Measurements from ENCODE around the gene SMAD6. TPM values are rescaled to one million over a fixed set of nuclear protein-coding genes. Genes with fewer than 3 reads are reported as not detected.
"Not testable (repeated sequence)": the region's sequence is repeated elsewhere in the genome, so short reads cannot be mapped to it uniquely, and the experiment has no call there.

Gene SMAD6
- total RNA-seq, 3 donors from 2014 or later, result 0.05 to 0.25 (median 0.08) TPM

DNA sequence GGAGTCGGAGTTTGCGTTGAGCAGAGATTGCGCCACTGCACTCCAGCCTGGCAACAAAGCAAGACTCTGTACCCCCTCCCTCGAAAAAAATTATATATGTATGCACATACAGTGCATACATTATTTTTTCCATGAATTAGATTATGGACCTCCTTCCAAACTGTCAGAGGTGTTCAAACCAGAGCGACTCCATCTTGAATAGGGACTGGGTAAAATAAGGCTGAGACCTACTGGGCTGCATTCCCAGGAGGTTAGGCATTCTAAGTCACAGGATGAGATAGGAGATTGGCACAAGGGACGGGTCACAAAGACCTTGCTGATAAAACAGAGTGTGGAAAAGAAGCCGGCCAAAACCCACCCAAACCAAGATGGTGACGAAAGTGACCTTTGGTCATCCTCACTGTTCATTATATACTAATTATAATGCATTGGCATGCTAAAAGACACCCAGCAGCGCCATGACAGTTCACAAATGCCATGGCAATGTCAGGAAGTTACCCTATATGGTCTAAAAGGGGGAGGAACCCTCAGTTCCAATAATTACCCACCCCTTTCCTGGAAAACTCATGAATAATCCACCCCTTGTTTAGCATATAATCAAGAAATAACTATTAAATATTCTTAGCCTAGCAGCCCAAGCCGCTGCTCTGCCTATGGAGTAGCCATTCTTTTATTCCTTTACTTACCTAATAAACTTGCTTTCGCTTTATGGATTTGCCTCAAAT, 126.9 kb downstream of the SMAD6 start:
- not testable (repeated sequence) for H3K4me3 Mint-ChIP-seq; ATAC-seq; H3K36me3 Mint-ChIP-seq (ENCODE audit: insufficient read depth); H3K27me3 Mint-ChIP-seq (ENCODE audit: low read depth); DNase-seq; H3K4me1 Mint-ChIP-seq (ENCODE audit: low read depth); H3K9me3 Mint-ChIP-seq

DNA sequence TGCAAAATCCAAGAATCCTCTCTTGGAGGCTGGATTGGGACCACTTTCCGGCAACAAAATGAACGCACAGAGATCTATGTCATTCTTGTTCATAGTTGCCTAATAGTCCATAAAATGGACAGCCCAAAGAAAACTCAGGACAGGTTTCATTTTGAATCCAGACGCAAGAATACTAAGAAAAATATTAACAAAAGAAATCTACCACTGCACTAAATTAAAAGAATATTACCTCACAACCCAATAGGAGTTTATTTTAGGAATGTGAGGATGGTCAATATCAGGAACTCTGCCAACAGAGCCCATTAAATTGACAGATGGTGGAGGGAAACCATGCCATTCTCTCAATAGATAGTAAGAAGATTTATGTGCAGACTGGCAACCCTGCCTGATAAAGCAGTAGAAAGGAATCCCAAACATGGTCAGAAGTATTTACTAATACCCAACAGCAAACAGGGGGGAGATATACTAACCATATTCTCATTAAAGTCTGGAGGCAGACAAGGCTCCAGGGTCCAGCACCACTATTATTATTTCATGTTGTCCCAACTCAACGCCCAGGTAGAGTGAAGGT, 127.6 kb downstream of the SMAD6 start:
- no peak for ATAC-seq
- DNase-seq, result no peak
- Mint-ChIP-seq H3K27me3 (ENCODE audit: low read depth) (no peaks in the 10 kb centered on the region), H3K9me3 (no peaks in the 10 kb centered on the region), H3K36me3 (ENCODE audit: insufficient read depth) (no peaks in the 10 kb centered on the region), H3K4me1 (ENCODE audit: low read depth) (peaks cover 1% of the 10 kb centered on the region), H3K4me3 (no peak overlapping the region)

DNA sequence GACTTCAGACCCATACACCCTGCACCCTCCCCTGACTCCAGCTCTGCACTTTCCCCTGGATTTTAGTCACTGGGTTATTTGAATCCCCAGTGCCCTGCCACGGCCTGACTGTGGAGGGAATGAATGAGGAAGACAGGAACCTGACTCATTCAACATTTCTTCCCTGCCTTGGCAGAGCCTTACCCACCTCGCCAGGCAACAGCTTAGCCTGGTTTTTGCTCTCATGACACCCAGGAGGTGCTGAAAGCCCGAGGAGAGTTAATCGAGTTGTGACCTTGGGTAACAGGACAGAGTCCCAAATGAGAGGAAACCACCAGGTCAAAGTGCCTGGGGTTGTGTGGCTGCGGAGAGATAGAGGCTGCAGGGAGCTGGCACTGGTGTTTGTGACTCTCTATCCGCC, 128.3 kb downstream of the SMAD6 start:
- Mint-ChIP-seq H3K4me3 (no peak overlapping the region), H3K27me3 (ENCODE audit: low read depth) (no peaks in the 10 kb centered on the region), H3K4me1 (ENCODE audit: low read depth) (peaks cover 1% of the 10 kb centered on the region), H3K9me3 (no peaks in the 10 kb centered on the region), H3K36me3 (ENCODE audit: insufficient read depth) (no peaks in the 10 kb centered on the region)
- DNase-seq (no peak), ATAC-seq (no peak)

DNA sequence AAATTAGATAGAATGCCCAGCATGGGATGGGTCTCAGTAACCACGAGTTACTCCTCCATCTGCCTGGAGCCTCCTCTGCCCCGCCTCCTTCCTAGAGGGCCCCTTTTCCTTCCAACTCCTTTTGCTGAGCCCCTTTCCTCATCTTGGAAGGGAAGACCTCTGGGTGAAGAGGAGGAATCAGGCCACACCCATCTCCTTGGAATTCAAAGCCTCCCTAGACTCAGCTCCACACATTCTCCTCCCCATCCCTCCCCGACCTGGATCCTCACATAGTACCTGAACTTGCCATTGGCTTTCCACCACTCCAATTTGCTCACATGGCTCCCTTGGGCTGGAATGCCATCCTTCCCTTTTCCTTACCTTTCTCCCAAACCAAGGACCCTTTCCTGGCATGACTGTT, 128.8 kb downstream of the SMAD6 start:
- ATAC-seq (no peak), DNase-seq (no peak)
- Mint-ChIP-seq H3K4me3 (no peak overlapping the region), H3K27me3 (ENCODE audit: low read depth) (no peaks in the 10 kb centered on the region), H3K9me3 (no peaks in the 10 kb centered on the region), H3K36me3 (ENCODE audit: insufficient read depth) (no peaks in the 10 kb centered on the region), H3K4me1 (ENCODE audit: low read depth) (peaks cover 1% of the 10 kb centered on the region)

DNA sequence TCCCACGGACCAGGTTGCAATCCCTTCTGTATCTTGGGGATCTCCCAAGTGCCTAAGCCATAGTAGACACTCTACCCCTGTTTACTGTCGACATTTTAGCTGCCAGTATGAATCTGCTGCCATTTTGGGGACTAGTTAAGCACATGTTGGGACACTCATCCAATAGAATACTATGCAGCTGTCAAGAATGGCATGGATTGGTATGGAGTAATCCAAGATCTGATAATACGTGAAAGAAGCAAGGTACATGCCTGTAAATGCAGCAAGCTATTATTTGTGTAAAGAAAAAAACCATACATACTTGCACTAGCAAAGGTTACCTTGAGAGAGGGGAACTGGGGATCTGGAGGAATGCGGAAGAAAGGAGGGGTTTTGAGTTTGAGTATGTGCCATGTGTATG, 129.3 kb downstream of the SMAD6 start:
- Mint-ChIP-seq H3K9me3 (no peaks in the 10 kb centered on the region), H3K27me3 (ENCODE audit: low read depth) (no peaks in the 10 kb centered on the region), H3K36me3 (ENCODE audit: insufficient read depth) (no peaks in the 10 kb centered on the region), H3K4me1 (ENCODE audit: low read depth) (peaks cover 1% of the 10 kb centered on the region), H3K4me3 (no peak overlapping the region)
- ATAC-seq, result no peak
- DNase-seq, result no peak

DNA sequence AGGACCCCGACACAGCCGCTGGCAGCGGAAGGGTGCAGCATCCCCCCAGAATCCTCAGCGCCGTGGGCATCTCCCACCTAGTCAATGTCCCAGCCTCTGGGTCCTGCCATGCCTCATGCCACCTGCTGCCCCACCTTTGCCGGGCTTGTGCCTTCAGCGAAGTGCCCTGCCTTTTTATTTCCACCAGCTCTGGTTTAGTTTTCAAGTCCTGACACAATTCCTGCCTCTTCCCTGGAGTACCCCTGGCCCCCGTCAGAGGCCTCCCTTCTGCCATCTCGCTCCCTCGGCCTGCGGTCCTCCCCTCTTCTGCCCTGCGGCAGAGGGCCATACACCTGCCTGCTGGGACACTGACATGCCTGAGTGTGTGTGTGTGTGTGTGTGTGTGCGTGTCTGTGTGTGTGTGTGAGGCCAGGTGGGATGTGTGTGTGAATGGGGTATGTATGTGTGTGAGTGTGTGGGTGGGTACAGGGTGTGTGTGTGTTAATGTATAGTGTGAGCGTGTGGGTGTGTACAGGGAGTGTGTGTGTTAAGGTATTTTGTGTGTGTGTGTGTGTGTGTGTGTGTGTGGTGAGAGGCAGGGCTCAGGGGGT, 129.9 kb downstream of the SMAD6 start:
- ATAC-seq (no peak), DNase-seq (no peak)
- Mint-ChIP-seq H3K9me3 (no peaks in the 10 kb centered on the region), H3K27me3 (ENCODE audit: low read depth) (no peaks in the 10 kb centered on the region), H3K4me3 (no peak overlapping the region), H3K36me3 (ENCODE audit: insufficient read depth) (no peaks in the 10 kb centered on the region), H3K4me1 (ENCODE audit: low read depth) (peaks cover 1% of the 10 kb centered on the region)

Other genes starting within 250 kb of the SMAD6 start
- gene SNAPC5, start 204.5 kb upstream of the SMAD6 start, total RNA-seq, result 10 to 100 TPM; 45.2 to 59.9 (median 53.3) TPM
- 1,000 to 10,000 TPM; 4,816 to 5,229 (median 5,007) TPM for gene RPL4, start 197.4 kb upstream of the SMAD6 start, total RNA-seq
- gene ZWILCH, start 196.9 kb upstream of the SMAD6 start, total RNA-seq, result 10 to 100 TPM; 32.5 to 35.0 (median 32.8) TPM
- gene LCTL, start 136.2 kb upstream of the SMAD6 start, total RNA-seq, result not detected

Data from activated T-cell treated with anti-CD3 and anti-CD28 coated beads, Interleukin-2, amount 50 U/mL, for 4 hours (primary cell).